Amygdala (tissue), 56 donors: ENCODE results near the gene SVOP.
"Not testable (repeated sequence)": the region's sequence is repeated elsewhere in the genome, so short reads cannot be mapped to it uniquely, and the experiment has no call there.

ENCODE experiments used
- DNase-seq, 56 donors: peaks; one replicate each; lab custom pipeline; 2025; lab: John Stamatoyannopoulos, UW

SVOP gene

DNA sequence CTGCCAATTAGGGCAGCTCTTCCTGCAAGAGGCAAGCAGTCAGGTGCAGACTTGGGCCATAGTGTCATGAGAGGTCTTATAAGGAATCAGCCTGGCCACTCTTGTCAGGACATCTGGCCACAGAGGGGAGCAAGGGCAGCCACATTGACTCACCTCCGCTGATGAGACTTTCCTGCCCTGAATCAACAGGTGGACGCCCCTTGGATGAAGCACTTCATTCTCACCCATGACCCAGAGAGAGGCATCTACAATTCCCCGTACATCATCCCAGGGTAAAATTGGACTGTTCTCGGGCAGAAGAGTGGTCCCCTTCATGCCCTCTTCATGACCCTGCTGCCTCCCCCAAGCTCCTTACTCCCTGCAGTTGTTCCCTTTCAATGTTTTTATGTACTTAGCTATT, 124.1 kb downstream of the SVOP start:
- no peak for DNase-seq

DNA sequence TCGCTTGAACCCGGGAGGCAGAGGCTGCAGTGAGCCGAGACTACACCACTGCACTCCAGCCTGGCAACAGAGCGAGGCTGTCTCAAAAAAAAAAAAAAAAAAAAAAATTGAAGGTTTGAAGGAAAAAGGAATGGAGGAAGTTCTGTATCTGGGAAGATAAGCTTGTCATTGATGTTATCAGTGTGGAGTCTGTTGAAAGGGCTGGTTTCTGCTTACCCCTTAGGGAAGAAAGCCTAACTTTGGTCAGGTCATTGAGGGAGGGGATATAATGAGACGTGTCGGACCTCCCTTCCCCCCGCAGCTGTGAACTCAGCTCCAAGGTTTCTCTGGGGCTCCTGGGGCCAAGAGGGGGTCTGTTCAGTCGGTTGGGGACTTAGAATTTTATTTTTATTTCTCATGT, 124.5 kb downstream of the SVOP start:
- DNase-seq, result no peak

DNA sequence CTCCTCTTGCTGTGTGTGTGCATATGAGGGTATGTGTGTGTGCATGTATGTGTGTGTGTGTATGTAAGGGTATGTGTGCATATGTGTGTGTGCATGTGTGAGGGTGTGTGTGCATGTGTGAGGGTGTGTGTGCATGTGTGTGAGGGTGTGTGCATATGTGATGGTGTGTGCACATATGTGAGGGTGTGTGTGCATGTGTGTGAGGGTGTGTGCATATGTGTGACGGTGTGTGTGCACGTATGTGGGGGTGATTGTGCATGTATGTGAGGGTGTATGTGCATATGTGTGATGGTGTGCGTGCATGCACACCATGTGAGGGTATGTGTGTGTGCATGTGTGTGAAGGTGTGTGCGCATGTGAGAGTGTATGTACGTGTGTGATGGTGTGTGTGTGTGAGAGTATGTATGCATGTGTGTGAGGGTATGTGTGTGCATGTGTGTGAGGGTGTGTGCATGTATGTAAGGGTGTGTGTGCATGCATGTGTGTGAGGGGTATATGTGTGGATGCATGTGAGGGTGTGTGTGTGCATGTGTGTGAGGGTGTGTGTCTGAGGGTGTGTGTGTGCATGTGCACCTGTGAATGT, 125.6 kb downstream of the SVOP start:
- DNase-seq, result no peak

DNA sequence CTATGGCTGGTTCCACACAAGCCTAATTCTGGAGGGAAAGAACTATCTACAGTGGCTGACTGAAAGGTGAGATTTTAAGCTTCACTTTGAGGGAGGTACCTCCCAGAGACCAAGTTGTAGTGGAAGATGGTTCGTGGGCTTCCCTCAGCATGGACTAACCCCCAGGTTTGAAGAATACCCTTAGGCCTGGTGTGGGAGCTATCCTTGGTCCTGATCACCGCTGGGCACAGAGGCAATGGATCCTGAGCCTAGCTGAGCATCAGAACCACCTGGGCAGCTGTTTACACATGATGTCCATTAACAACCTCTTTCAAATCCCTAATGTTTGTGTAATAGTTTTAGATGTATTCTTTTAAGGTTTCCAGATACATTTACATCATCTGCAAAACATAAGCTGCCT, 130.7 kb downstream of the SVOP start:
- DNase-seq, result no peak

DNA sequence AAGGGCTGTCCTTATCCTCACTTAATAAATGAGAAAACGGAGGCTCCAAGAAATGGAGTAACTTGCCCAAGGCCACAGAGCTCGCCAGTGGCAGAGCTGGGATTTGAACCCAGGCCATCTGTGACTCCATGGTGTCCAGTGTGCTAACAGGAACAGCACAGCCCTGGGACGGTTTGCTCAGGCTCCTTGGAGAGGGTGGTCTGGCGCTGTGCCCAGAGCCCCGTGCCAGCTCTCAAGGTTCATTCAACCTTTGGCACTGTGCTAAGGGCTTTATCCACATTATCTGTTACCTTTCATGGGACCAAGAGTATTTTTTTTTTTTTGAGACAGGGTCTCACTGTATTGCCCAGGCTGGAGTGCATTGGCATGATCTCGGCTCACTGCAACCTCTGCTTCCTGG, 132.8 kb downstream of the SVOP start:
- DNase-seq, result peak in 1 of 56 donors; percentile 13

DNA sequence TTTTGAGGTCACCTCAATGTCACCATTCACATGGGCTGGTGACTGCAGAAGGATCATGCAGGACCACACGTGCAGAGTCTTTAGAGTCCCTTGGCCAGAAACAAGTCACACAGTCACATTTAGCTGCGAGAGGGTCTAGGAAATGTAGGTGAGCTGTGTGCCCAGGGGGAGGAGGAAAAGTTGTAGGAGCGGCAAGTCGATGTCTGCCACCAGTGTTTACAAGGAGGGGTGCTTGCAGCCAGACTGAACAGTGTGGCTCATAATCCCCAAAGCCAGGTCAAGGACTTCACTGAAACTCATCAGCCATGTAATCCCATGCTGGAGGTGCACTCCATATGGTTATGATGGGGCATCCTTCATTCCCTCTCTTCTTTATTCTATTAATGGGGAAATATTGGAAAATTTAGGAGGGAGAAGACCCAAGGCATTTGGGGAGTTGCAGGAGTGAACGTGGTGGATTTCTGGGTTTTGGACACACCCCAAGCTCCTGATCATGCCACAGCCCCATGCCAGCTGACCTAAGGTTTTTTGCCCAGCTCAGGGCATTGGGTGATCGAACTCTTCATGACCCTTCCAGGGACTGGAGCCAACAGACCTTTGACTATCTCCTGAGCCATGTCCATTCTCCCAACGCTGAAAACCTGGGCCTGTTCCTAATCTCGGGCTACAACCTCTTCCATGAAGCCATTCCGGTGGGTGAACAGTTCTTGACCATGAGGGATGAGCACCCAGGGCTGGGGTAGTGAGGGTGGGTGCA, 133.8 kb downstream of the SVOP start:
- no peak for DNase-seq

DNA sequence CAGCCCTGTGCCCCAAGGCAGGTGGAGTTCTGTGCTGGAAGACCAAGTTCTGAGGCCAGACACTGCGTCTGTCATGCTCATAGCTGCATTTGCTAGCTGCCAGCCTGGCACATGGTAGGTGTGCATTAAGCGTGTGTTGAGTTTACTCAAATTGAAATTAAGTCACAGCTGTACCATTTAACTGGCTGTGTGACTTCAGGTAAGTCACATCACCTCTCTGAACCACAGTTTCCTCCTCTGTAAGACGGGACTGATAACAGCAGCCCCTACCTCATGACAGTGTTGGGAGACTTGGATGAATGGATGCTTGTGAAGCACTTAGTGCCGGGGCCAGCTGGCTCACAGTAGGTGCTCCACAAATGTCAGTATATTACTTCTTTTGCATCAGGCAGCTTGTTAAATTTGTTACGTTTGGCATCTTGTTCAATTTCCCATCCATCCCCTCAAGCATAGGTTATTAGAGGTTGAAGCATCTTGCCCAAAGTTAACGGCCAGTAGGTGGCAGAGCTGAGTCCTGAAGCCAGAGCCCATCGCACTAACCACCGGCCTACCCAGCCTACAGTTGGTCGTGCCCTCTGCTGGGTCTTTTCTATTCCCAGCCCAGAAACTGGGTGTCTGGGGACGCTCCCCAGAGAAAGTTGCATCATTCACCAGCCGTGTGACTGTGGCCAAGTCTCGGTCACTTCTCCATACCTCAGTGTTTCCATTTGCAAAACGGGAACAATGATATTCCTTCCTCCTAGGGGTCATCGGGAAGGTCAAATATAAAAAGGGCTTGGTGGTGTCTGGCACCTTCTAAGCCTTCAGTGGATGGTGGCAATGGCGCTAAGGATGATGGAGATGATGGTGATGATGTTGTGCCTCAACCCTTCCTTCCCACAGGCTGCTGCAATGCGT, 136.5 kb downstream of the SVOP start:
- peak in 6 of 56 donors; percentile 5 to 39 (median 11) for DNase-seq

DNA sequence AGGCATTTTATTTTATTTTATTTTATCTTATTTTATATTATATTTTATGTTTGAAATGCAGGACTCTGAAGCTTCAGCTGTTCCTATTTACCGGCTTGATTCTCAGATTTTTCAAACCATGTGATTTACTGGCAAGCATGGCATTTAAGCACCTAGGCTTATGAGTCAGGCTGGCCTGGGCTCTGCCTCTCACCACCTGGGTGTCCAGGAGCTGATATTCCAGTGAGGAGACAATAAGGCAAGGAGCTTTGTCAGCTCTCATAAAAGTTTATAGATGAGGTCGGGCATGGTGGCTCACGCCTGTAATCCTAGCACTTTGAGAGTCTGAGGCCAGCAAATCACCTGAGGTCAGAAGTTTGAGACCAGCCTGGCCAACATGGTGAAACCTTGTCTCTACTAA, 138.9 kb downstream of the SVOP start:
- DNase-seq, result no peak

DNA sequence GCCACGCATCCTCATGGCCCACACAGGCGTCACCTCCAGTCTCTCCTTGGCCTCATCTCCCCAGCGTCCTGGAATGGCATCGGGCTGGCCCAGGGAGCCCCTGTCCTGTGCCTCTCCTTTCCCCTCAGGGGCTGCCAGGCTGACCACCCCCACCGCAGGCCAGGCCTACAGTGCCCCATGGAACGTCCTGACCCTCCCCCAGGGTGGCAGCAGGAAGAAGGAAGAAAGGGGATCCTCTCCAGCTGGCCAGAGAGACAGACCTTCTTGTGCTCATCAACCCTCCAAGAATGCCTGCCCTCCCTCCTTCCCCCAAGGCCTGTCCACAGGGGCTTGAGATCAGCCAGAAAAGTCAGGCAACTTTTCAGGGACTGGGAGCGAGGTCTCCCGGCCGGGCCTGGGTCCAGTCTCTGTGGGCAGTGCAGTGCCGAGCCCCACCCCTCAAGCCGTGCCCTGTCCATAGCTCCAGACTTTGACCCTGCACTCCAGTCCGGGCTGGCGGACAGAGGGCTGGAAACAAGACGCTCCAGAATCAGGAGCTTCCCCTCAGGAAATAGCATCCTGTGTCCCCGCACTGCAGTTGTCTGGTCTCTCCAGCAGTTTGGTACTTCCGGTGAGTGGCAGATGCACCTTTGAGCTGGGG, 141.1 kb downstream of the SVOP start, which contains the start of gene DAO:
Gene DAO (plus strand): TSS at position 478 of the 640 bp plus-strand sequence. CDS start 4,915 bp downstream, outside the sequence.
- DNase-seq, result no peak

DNA sequence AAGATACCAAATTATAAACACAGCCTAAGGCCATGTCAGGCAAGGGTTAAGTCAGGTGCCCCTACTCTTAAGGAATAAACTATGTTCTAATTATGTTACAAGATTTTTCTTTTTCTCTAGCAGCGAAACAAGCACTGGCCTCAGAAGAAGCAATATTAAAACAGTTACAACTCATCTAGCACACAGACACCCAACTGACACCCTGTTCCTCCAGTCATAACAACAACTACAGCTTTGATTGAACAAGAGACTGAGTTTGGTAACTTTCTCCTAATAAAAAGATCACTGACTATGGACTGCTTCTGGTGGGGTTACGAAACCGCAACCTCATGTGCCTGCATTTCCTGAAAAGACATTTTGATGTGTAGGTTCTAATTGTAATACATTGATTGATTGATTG, 144.3 kb downstream of the SVOP start:
- no peak for DNase-seq

DNA sequence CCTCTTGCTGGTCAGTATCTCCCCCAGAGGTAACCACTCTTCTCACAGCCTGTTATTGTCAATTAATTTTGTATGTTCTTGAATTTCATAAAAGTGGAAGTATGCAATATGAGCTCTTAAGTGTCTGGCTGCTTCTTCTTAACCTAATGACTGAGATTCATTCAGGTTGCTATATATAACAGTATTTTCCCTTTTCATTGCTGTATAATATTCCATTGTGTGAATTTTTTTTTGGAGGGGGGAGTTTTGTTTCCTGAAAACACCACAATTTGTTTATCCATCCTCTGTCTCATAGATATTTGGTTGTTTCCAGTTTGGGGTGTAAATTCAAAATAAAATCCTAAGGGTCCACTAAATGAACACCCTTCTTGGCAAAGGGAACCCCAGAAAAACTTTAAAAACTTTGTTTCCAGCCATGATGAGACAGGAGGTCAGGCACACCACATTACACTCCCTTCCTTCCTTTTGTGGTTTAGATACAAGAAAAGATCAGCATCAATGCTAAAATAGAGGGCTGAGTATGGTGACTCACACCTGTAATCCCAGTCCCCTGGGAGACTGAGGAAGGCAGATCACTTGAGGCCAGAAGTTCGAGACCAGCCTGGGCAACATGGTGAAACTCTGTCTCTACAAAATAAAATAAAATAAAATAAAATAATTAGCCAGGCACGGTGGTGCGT, 145.0 kb downstream of the SVOP start:
- DNase-seq, result no peak

DNA sequence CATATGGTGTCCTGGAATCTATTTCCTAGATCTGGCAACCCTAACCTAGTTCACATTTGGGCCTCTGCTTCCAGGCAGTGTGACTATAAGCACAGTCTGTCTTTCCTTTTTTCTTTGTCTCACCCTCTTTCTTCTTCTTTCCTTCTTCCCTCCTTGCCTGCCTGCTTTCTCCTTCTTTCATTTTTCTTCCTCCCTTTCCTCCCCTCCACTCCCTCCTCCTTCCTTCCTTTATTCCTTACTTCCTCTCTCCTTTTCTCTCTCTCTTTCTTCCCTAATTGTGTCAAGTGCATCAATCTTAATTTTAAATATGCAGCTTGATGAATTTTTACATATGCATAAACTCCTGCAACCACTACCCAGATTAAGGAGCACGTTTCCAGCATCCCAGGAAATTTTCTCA, 145.6 kb downstream of the SVOP start:
- no peak for DNase-seq

DNA sequence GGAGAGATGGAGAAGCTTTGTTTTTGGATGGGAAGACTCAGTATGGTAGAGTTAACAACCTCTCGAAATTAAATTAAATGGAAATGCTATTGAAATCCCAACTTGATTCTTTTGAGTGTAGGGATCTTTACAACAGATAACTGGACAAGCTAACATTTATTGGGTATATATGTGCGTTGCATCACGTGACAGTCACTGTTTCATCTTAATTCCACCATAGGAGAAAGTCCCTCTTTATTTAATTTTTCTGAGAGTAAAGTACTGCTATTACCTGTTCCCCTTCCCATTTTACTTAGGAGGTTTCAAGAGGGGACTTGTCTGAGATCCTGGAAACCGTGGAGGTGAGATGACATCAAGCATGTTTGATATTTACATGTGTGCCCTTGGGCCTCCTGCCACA, 152.1 kb downstream of the SVOP start:
- DNase-seq, result no peak

DNA sequence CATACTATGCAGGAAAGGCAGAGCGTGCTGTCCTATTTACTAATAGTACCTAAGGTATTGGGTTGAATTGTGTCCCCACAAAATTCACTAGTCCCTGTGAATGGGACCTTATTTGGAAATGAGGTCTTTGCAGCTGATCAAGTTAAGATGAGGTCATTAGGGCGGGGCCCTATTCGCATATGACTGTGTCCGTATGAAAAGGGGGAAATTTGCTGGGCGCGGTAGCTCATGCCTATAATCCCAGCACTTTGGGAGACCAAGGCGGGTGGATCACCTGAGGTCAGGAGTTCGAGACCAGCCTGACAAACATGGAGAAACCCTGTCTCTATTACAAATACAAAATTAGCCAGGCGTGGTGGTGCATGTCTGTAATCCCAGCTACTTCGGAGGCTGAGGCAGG, 154.8 kb downstream of the SVOP start:
- not testable (repeated sequence) for DNase-seq

DNA sequence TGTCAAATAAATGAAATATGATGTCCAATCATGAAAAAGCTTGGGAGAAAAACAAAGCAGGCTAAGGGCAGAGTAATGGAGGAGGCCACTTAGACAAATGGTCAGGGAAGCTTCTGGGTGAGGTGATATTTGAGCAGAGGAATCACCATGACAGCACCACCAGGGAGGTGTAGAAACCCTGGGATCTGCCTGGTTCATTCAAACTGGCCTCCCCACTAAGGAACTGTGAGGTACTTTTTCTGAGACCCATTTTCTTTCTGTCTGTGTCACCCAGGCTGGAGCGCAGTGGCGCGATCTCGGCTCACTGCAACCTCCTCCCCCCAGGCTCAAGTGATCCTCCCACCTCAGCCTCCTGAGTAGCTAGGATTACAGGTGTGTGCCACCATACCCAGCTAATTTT, 155.7 kb downstream of the SVOP start:
- no peak for DNase-seq

DNA sequence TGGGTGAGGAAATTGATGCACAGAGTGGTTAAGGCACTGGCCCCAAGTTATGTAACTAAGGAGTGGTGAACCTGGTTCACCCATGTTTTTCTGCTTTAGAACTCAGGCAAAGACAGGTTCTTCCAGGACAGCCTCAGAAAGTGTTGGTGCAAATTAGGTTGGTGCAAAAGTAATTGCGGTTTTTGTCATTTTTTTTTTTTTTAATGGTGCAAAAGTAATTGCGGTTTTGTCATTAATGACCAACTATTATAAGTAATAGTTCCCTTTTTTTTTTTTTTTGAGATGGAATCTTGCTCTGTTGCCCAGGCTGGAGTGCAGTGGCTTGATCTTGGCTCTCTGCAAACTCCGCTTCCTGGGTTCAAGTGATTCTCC, 158.3 kb downstream of the SVOP start:
- DNase-seq, result no peak

DNA sequence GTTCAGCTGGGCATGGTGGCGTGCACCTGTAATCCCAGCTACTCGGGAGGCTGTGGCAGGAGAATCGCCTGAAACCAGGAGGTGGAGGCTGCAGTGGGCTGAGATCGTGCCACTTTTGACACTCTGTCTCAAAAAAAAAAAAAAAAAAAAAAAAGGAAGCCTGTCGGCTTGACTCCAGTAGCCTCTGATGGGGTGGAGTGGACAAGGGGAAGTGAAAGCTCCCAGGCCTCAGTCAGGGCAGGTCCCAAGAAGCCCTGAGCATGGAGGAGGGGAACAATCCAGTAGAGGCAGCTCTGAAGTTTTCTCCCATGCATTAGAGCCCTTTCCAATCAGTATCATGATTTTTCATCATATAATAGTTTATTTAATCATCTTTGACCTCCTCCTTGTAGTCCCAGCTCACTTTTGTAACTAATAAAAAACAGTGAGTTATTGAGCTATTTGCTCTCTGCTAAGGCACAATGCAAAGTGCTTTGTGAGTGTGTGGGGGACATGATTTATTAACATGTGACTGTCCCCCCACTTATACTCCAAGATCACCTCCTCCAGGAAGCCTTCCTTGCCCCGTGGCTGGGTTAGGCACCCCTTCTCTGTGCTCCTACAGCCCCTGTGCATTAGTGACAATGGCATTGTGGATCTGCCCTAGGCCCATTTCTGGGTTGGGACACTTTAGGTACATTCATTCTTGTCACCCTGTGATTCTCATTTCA, 158.8 kb downstream of the SVOP start:
- peak in 4 of 56 donors; percentile 8 to 25 (median 21) for DNase-seq

DNA sequence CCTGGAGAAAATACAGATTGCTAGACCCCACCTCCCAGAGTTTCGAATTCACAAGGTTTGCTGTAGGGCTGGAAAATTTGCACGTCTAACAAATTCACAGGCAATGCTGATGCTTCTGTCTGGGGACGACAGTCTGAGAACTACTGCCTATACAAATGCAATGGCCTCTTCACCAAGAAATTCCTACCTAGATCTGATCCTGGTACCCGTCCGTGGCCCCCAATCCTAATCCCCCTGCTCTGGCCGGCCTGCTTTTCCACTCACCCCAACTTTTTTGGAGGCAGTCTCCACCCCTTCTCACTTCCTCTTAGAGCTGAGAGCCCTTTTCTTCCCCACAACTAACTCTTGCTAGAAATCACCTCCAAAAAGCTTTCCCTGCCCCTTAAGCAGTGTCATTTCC, 160.4 kb downstream of the SVOP start:
- DNase-seq, result no peak

DNA sequence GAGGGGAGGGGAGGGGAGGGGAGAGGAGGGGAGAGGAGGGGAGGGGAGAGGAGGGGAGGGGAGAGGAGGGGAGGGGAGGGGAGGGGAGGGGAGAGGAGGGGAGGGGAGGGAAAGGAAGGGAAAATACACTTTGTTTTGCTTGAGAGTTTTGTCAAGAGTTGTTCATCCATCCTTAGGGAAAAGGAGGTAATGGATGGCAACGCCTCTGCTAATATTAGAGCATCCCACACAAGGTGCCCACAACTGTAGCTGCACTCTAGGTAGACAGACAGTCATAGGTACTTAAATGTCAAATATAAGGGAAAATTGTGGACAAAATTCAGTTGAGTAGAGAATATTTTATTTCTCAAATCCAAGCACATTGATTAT, 161.0 kb downstream of the SVOP start:
- no peak for DNase-seq
